IMR-90 (cell line): ENCODE results near the gene C7orf33.

ENCODE experiments used
- CEBPB ChIP-seq: IDR thresholded peaks from 2 replicates; pipeline ENCODE4 v1.6.1; 2012; ENCODE audit warnings: low read depth, low read length, improper control_type of control experiment
- CTCF ChIP-seq: conservative IDR thresholded peaks from 2 replicates; pipeline ENCODE4 v1.5.1; 2012; ENCODE audit warnings: mild to moderate bottlenecking, low read depth, low read length, improper control_type of control experiment
- MAFK ChIP-seq: IDR thresholded peaks from 2 replicates; pipeline ENCODE4 v1.6.1; 2012; ENCODE audit warnings: low read depth, low read length, improper control_type of control experiment
- POLR2A ChIP-seq: IDR thresholded peaks from 2 replicates; pipeline ENCODE4 v1.6.1; 2012; ENCODE audit warnings: mild to moderate bottlenecking, low read depth, low read length
- RCOR1 ChIP-seq: IDR thresholded peaks from 2 replicates; pipeline ENCODE4 v1.6.1; 2012; ENCODE audit warnings: mild to moderate bottlenecking, low read length, improper control_type of control experiment; ENCODE audit not compliant: insufficient replicate concordance
- RFX5 ChIP-seq: IDR thresholded peaks from 2 replicates; pipeline ENCODE4 v1.8.0; 2012; ENCODE audit warnings: low read depth, mild to moderate bottlenecking, low read length, moderate library complexity
- USF2 ChIP-seq: fragments of 150-350 bp; IDR thresholded peaks from 2 replicates; pipeline ENCODE4 v1.6.1; 2017; ENCODE audit warnings: mild to moderate bottlenecking, antibody characterized with exemption, low read length, low read depth

- no peak for TF ChIP-seq CTCF
- TF ChIP-seq POLR2A = no peak
- TF ChIP-seq RCOR1 = no peak
- no peak for TF ChIP-seq CEBPB
- TF ChIP-seq USF2 = no peak
- no peak for TF ChIP-seq MAFK
- TF ChIP-seq RFX5 = no peak
Measured at GRCh38 chr7:148588670-148589131, 1.9 kb upstream of the C7orf33 start.
